Activated naive CD4-positive, alpha-beta T cell treated with anti-CD3 and anti-CD28 coated beads, Interleukin-2, amount 50 U/mL, for 24 hours (primary cell): ENCODE measurements around the gene TNFRSF12A.
"Not testable (repeated sequence)": the region's sequence is repeated elsewhere in the genome, so short reads cannot be mapped to it uniquely, and the experiment has no call there.

Experiments
- H3K27ac Mint-ChIP-seq: one replicate; pipeline ENCODE4 v1.8.0; 2021; ENCODE audit warnings: mild to moderate bottlenecking, mixed read lengths
- H3K27me3 Mint-ChIP-seq: one replicate; pipeline ENCODE4 v1.8.0; 2021; ENCODE audit warnings: mixed read lengths
- H3K36me3 Mint-ChIP-seq: one replicate; pipeline ENCODE4 v1.8.0; 2021; ENCODE audit warnings: mixed read lengths
- H3K4me1 Mint-ChIP-seq: one replicate; pipeline ENCODE4 v1.8.0; 2021; ENCODE audit warnings: mixed read lengths
- H3K4me3 Mint-ChIP-seq: one replicate; pipeline ENCODE4 v1.8.0; 2021; ENCODE audit warnings: mild to moderate bottlenecking, mixed read lengths
- H3K9me3 Mint-ChIP-seq: one replicate; pipeline ENCODE4 v1.8.0; 2021; ENCODE audit warnings: mixed read lengths

TNFRSF12A gene

DNA sequence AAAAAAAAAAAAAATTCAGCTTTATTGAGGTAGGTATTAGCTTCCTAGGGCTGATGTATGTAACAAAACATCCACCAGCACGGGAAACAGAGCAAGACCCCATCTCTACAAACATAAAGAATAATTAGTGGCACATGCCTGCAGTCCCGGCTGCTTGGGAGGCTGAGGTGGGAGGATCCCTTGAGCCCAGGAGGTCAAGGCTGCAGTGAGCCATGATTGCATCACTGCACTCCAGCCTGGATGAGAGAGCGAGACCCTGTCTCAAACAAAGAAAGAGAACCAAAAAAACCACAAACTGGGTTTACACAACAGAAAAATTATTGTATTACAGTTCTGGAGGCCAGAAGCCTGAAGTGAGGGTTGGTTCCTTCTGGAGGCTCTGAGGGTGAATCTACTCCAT is 22.2 kb downstream of the TNFRSF12A start:
- Mint-ChIP-seq H3K4me1 (peaks cover 11% of the 10 kb centered on the region), H3K27ac (no peak overlapping the region), H3K27me3 (peaks cover 40% of the 10 kb centered on the region), H3K9me3 (no peaks in the 10 kb centered on the region), H3K4me3 (no peak overlapping the region), H3K36me3 (no peaks in the 10 kb centered on the region)

DNA sequence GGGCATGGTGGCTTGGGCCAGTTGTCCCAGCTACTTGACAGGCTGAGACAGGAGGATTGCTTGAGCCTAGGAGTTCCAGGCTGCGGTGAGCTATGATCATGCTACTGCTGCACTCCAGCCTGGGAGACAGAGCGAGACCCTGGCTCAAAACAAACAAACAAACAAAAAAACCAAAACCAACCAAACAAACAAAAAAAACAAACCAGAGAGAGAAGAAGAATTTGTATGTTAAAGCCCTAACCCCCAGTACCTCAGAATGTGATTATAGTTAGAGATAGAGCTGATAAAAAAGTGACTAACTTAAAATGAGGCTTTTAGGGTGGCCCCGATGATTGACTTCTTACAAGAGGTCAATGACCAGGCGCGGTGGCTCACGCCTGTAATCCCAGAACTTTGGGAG is 24.5 kb downstream of the TNFRSF12A start:
- peaks cover 24% of the 10 kb centered on the region for H3K27me3 Mint-ChIP-seq
- no peaks in the 10 kb centered on the region for H3K36me3 Mint-ChIP-seq
- peak overlapping the region; percentile 77 for H3K27ac Mint-ChIP-seq
- H3K4me3 Mint-ChIP-seq = peak overlapping the region; percentile 79
- H3K9me3 Mint-ChIP-seq = no peaks in the 10 kb centered on the region
- peaks cover 11% of the 10 kb centered on the region for H3K4me1 Mint-ChIP-seq

DNA sequence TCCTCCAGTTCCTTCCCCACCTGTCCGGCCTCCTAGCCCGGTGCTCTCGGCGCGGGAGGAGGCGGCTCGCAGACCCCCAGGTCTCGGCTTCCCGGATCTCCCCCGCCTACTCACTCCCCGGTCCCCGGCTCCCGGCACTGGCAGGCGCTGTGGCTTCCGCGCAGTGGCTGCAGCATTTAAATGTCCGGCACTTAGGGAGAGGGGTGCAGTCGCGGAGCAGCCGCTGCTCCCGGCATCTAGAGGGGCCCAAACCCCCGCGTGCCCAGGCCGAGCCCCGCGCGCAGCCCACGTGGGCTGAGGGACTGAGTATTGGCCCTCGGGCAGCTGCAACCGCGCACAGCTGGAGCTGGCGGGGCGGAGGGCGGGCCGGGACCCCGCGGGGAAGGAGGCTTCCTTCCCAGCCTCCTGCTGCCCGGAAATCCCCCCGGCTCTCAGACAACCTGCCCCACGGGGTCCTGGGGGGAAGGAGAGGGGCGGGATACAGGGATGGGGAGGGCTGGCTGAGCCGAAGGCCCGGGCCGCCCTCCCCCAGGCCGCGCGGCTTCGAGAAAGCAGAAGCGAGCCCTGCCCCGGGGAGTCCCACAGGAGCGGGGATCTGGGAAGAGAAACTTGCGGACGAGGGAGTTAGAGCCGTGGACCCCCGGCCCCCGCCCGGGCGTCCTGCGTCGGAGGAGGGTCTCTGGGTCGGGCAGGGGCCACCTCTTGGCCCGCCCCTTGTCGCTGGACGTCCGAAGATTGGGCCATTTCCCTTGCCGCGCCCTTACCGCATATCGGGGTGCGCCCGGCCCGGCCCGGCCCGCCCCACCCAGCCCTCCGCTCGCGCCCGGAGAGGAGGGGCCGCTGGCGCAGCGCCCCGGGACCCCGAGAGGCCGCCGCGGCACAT is 25.8 kb downstream of the TNFRSF12A start, which contains the start of gene MMP25:
Gene MMP25 (plus strand): TSS at position 804 of the 883 bp plus-strand sequence. CDS start 357 bp downstream, outside the sequence.
- peaks cover 22% of the 10 kb centered on the region for H3K27me3 Mint-ChIP-seq
- no peak within 1 kb of the TSS for H3K27ac Mint-ChIP-seq
- H3K36me3 Mint-ChIP-seq = no peaks in the 10 kb centered on the region
- H3K4me3 Mint-ChIP-seq = peak within 1 kb of the TSS; percentile 79
- H3K9me3 Mint-ChIP-seq = no peaks in the 10 kb centered on the region
- peaks cover 11% of the 10 kb centered on the region for H3K4me1 Mint-ChIP-seq

DNA sequence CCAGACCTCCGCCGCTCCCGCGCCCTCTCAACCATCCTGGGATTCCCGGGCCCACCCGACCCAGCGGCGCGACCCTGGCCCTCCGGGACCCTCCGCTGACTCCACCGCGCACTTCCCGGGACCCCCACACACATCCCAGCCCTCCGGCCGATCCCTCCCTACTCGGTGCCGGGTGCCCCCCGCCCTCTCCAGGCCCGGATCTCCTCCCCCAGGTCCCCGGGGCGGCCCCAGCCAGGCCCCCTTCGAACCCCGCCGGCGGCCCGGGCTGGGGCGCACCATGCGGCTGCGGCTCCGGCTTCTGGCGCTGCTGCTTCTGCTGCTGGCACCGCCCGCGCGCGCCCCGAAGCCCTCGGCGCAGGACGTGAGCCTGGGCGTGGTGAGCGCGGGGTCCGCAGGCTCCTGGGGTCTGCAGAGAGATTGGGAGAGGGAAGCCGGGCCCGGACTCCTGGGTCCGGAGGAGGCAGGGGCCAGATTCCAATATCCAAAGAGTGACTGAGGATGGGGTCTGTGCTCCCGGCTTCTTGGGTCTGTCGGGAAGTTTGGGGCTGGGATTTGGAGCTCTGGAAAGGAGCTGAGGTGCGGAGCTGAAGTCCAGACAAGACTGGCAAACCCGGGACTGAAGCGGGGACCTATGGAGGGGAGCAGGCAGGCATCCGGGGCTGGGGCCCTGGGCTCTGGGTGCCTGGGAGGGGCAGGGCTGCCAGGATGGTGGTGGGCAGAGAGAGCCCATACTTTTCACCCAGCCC is 26.6 kb downstream of the TNFRSF12A start:
- Mint-ChIP-seq H3K36me3 (no peaks in the 10 kb centered on the region), H3K4me1 (peaks cover 11% of the 10 kb centered on the region), H3K27me3 (peaks cover 19% of the 10 kb centered on the region), H3K27ac (no peak overlapping the region), H3K9me3 (no peaks in the 10 kb centered on the region), H3K4me3 (peak overlapping the region; percentile 54)

DNA sequence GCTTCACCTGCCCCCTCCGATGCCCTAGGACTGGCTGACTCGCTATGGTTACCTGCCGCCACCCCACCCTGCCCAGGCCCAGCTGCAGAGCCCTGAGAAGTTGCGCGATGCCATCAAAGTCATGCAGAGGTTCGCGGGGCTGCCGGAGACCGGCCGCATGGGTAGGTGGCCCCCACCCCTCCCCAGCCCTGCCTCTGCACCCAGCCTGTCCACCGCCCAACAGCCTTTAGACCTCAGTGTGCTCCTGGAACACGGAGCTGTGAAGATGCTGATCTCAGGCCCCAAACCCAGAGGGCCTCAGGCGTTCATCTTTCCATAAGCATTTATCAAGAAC is 27.2 kb downstream of the TNFRSF12A start:
- H3K4me1 Mint-ChIP-seq = peaks cover 11% of the 10 kb centered on the region
- H3K4me3 Mint-ChIP-seq = no peak overlapping the region
- H3K36me3 Mint-ChIP-seq = no peaks in the 10 kb centered on the region
- H3K27ac Mint-ChIP-seq = no peak overlapping the region
- H3K27me3 Mint-ChIP-seq = peaks cover 19% of the 10 kb centered on the region
- no peaks in the 10 kb centered on the region for H3K9me3 Mint-ChIP-seq

DNA sequence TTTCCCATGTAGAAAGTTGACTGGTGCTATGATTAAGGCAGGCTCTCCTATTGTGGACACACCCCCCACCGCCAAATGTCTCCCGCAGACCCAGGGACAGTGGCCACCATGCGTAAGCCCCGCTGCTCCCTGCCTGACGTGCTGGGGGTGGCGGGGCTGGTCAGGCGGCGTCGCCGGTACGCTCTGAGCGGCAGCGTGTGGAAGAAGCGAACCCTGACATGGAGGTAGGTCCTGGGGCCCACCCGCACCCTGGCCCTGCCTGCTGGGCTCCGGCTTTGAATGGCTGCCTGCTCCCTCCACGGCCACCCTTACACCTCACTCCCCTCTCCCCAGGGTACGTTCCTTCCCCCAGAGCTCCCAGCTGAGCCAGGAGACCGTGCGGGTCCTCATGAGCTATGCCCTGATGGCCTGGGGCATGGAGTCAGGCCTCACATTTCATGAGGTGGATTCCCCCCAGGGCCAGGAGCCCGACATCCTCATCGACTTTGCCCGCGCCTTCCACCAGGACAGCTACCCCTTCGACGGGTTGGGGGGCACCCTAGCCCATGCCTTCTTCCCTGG is 29.8 kb downstream of the TNFRSF12A start:
- H3K4me3 Mint-ChIP-seq = no peak overlapping the region
- no peaks in the 10 kb centered on the region for H3K9me3 Mint-ChIP-seq
- peaks cover 6% of the 10 kb centered on the region for H3K27me3 Mint-ChIP-seq
- no peaks in the 10 kb centered on the region for H3K36me3 Mint-ChIP-seq
- peaks cover 18% of the 10 kb centered on the region for H3K4me1 Mint-ChIP-seq
- no peak overlapping the region for H3K27ac Mint-ChIP-seq

DNA sequence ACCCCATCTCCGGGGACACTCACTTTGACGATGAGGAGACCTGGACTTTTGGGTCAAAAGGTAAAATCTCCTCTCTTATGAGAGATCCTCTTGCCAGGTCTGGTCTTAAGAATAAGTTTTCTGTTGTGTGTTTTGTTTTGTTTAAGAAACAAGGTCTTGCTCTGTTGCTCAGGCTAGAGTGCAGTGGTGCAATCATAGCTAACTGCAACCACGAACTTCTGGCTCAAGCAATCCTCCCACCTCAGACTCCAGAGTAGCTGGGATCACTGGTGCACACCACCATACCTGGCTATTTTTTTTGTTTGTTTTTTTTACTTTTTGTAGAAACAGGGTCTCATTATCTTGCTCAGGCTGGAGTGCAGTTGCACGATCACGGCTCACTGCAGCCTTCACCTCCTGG is 30.3 kb downstream of the TNFRSF12A start:
- H3K27me3 Mint-ChIP-seq = peaks cover 1% of the 10 kb centered on the region
- no peaks in the 10 kb centered on the region for H3K9me3 Mint-ChIP-seq
- peaks cover 17% of the 10 kb centered on the region for H3K4me1 Mint-ChIP-seq
- H3K4me3 Mint-ChIP-seq = no peak overlapping the region
- no peaks in the 10 kb centered on the region for H3K36me3 Mint-ChIP-seq
- H3K27ac Mint-ChIP-seq = no peak overlapping the region

DNA sequence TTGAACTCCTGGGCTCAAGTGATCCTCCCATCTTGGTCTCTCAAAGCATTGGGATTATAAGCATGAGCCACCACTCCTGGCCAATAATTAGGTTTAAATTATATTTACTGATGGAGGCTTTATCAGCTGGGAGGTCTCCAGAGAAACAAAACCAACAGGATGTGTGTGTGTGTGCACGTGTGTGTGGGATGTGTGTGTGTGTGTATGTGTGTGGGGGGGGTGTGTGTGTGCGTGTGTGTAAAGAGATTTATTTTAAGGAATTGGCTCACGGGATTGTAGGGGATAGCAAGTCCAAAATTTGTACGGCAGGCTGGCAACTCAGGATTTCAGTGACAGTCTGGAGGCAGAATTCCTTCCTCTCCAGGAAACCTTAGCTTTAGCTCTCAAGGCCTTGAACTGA is 30.8 kb downstream of the TNFRSF12A start:
- Mint-ChIP-seq H3K36me3 (no peaks in the 10 kb centered on the region), H3K4me1 (peaks cover 17% of the 10 kb centered on the region), H3K4me3 (no peak overlapping the region), H3K9me3 (no peaks in the 10 kb centered on the region), H3K27ac (no peak overlapping the region), H3K27me3 (peaks cover 1% of the 10 kb centered on the region)

DNA sequence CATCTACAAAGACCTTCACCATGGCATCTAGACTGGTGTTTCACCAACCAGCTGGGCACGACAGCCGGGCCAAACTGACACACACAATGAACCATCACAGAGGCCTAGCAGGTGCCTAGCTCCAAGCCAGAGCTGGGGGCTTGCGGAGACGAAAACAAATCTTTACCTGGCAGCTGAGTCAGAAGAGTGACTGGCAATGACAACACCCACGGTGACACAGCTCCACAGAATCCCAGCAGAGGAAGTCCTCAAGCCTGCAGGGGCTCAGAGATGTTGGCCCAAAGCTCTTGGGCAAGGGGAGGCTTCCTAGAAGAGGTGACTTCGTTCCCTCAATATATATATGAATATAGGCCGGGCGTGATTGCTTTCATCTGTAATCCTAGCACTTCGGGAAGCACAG is 31.3 kb downstream of the TNFRSF12A start:
- Mint-ChIP-seq H3K27ac (no peak overlapping the region), H3K4me3 (no peak overlapping the region), H3K9me3 (no peaks in the 10 kb centered on the region), H3K4me1 (peaks cover 18% of the 10 kb centered on the region), H3K36me3 (no peaks in the 10 kb centered on the region), H3K27me3 (peaks cover 1% of the 10 kb centered on the region)

DNA sequence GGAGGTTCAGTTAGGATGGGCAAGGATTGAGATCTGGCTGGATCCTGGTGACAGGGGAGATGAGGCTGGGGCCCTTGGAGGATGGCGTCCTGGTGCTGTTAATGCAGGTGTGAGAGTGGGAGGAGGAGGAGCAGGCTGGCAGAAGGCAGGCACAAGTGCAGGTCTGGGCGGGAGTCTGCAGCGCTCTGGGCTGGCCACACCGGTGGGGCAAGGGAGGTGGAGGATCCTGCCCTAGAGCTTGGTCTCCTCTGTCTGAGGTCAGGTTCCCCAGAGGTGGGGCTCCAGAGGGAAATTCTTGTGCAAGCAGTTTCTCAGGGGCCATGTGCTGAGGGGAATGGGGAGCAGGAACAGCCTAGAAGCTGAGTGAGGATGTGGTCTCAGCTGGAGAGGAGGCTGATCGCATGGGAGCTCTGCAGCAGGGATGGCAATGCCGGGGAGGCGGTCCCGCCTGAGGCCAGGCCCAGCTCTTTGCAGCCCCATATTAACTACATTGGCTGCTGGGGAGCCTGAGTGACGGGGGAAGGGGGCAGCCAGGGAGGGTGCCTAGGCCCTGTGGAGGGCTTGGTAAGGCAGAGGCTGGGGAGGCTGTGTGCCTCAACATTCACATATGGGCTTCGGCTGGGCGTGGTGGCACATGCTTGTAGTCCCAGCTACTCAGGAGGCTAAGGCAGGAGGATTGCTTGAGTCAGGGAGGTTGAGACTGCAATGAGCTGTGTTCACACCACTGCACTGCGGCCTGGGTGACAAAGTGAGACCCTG is 32.6 kb downstream of the TNFRSF12A start:
- not testable (repeated sequence) for H3K4me3 Mint-ChIP-seq, H3K36me3 Mint-ChIP-seq, H3K27me3 Mint-ChIP-seq, H3K27ac Mint-ChIP-seq, H3K9me3 Mint-ChIP-seq
- peaks cover 29% of the 10 kb centered on the region for H3K4me1 Mint-ChIP-seq

DNA sequence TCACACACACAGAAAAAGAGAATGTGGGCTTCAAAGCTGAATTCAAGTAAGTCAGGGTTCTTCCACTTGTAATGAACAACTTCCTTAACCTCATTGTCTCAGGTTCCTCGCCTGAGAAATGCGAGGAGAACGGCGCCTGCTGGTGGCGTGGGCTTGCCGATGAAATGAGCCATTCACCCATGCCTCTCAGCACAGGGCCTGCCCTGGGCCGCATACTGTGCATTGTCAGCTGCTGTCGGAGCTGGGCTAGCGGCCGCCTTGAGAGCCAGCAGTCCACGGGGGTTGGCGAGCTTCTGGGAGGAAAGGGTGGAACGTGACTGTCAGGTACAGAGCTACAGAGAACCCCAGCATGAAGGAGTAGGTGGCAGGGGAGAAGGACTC is 33.2 kb downstream of the TNFRSF12A start:
- not testable (repeated sequence) for H3K27ac Mint-ChIP-seq, H3K27me3 Mint-ChIP-seq, H3K4me3 Mint-ChIP-seq, H3K36me3 Mint-ChIP-seq, H3K9me3 Mint-ChIP-seq
- peaks cover 29% of the 10 kb centered on the region for H3K4me1 Mint-ChIP-seq

DNA sequence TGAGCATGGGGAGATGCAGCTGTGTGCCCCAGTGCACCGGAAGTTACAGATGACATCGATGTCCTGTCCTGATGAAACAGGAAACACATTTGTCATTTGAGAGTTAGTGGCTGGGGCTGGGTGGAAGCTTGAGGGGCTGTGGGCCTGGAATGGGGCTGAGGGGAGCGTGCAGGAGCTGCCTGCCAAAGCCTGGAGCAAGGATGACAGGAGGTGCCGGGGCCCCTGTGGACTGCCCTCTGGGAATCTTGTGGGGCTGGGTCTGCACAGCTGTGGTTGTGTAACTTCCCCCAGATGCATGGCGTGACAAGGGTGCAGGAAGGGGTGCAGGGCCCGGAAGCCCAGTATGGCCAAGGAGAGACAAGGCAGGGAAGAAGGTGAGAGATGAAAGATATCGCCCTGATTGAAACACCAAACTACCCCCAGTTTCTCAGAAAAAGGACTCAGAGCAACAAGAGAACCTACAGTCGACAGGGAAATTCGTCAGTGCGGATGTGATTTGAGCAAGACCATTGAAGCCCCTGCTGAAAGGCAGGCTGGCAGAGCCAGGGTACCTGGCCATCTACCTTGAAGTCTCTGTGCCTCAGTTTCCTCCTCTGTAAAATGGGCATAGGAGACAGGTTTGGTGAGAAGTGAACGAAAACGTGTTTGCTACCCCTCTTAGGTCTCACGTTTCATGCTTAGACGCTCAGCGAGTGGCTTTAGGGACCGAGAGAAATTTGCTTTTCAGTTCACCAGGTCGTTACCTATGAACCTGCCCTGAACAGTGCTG is 35.0 kb downstream of the TNFRSF12A start:
- Mint-ChIP-seq H3K36me3 (no peaks in the 10 kb centered on the region), H3K9me3 (no peaks in the 10 kb centered on the region), H3K27me3 (no peaks in the 10 kb centered on the region), H3K4me3 (no peak overlapping the region), H3K4me1 (peaks cover 36% of the 10 kb centered on the region), H3K27ac (no peak overlapping the region)

DNA sequence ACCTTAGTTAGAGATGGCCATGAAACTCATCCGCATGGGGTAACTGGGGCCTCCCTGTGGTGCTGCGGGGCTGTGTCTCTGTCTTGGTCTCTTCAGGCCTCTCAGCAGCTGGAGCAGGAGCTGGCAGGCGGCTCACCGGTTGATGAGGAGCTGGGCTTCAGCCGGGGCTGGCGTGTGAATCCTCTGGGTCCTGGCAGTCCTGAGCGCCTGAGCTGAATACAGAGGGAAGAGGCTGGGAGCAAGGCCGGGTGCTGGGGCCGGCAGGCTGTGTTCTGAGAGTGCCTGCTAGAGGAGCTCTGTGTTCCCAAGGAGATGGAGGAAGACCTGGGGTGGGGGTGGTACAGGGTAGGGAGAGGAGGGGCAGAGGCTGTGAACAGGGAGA is 35.6 kb downstream of the TNFRSF12A start:
- not testable (repeated sequence) for H3K36me3 Mint-ChIP-seq, H3K9me3 Mint-ChIP-seq, H3K27ac Mint-ChIP-seq, H3K27me3 Mint-ChIP-seq, H3K4me3 Mint-ChIP-seq
- peaks cover 42% of the 10 kb centered on the region for H3K4me1 Mint-ChIP-seq

DNA sequence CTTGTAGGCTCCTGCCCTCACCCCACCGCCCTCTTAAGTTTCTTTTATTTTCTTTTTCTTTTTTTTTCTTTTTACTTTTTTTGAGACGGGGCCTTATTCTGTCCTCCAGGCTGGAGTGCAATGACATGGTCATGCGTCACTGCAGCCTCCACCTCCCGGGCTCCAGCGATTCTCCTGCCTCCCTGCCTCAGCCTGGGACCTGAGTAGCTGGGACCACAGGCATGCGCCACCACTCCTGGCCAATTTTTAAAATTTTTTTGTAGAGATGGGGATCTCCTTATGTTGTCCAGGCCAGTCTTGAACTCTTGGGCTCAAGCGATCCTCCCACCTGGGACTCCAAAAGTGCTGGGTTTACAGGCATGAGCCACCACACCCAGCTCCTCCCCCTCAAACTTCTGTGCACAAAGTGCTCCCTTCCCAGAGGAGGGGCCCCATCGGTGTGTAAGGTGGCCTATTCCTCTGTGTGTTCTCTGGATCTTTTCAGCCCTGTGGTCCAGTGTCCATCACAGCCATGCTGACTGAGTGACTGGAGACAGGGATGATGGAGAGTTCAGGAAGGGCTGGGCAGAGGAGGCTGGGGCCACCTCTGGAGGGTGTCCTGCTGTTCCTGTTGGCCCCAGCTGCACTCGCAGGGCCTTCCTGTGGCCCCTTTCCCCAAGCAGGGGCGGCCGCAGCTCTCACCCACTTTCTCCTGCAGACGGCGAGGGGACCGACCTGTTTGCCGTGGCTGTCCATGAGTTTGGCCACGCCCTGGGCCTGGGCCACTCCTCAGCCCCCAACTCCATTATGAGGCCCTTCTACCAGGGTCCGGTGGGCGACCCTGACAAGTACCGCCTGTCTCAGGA is 36.4 kb downstream of the TNFRSF12A start:
- H3K9me3 Mint-ChIP-seq = no peaks in the 10 kb centered on the region
- H3K36me3 Mint-ChIP-seq = no peaks in the 10 kb centered on the region
- H3K27ac Mint-ChIP-seq = no peak overlapping the region
- peaks cover 42% of the 10 kb centered on the region for H3K4me1 Mint-ChIP-seq
- no peaks in the 10 kb centered on the region for H3K27me3 Mint-ChIP-seq
- peak overlapping the region; percentile 23 for H3K4me3 Mint-ChIP-seq
